ENCODE data around the gene HSDL1.

Gene HSDL1

GRCh38 chr16:84093879-84094270, 51.1 kb downstream of the HSDL1 start:
- intact Hi-C loops (cut with micrococcal nuclease) = no loop called here

GRCh38 chr16:84093120-84093878, 51.7 kb downstream of the HSDL1 start:
- H3K4me3 Mint-ChIP-seq = no peak overlapping the region
- H3K27me3 Mint-ChIP-seq = no peaks in the 10 kb centered on the region
- no peak overlapping the region for H3K27ac Mint-ChIP-seq
- H3K4me1 Mint-ChIP-seq (ENCODE audit: low read depth) = peaks cover 15% of the 10 kb centered on the region
- intact Hi-C loops (cut with micrococcal nuclease) = no loop called here
- H3K9me3 Mint-ChIP-seq = no peaks in the 10 kb centered on the region
- H3K36me3 Mint-ChIP-seq (ENCODE audit: low read depth) = peaks cover 100% of the 10 kb centered on the region

More at GRCh38 chr16:84093879-84094270, 51.1 kb downstream of the HSDL1 start:
- peaks cover 100% of the 10 kb centered on the region for H3K36me3 Mint-ChIP-seq (ENCODE audit: low read depth)
- no peaks in the 10 kb centered on the region for H3K9me3 Mint-ChIP-seq
- peaks cover 9% of the 10 kb centered on the region for H3K4me1 Mint-ChIP-seq (ENCODE audit: low read depth)
- H3K27ac Mint-ChIP-seq = no peak overlapping the region
- H3K27me3 Mint-ChIP-seq = no peaks in the 10 kb centered on the region
- no peak overlapping the region for H3K4me3 Mint-ChIP-seq

- intact Hi-C loops (cut with micrococcal nuclease) = no loop called here
- Mint-ChIP-seq H3K4me1 (ENCODE audit: low read depth) (peaks cover 33% of the 10 kb centered on the region), H3K27ac (no peak overlapping the region), H3K9me3 (no peaks in the 10 kb centered on the region), H3K27me3 (no peaks in the 10 kb centered on the region), H3K36me3 (ENCODE audit: low read depth) (peaks cover 100% of the 10 kb centered on the region), H3K4me3 (no peak overlapping the region)
Measured at GRCh38 chr16:84091460-84091859, 53.5 kb downstream of the HSDL1 start.

- H3K27me3 Mint-ChIP-seq = no peaks in the 10 kb centered on the region
- intact Hi-C loops (cut with micrococcal nuclease) = no loop called here
- H3K4me1 Mint-ChIP-seq (ENCODE audit: low read depth) = peaks cover 44% of the 10 kb centered on the region
- no peak overlapping the region for H3K4me3 Mint-ChIP-seq
- no peaks in the 10 kb centered on the region for H3K9me3 Mint-ChIP-seq
- H3K36me3 Mint-ChIP-seq (ENCODE audit: low read depth) = peaks cover 95% of the 10 kb centered on the region
- no peak overlapping the region for H3K27ac Mint-ChIP-seq
Measured at GRCh38 chr16:84090211-84090610, 54.8 kb downstream of the HSDL1 start.

GRCh38 chr16:84088695-84089395, 56.1 kb downstream of the HSDL1 start:
- H3K9me3 Mint-ChIP-seq = no peaks in the 10 kb centered on the region
- H3K4me3 Mint-ChIP-seq = no peak overlapping the region
- H3K27me3 Mint-ChIP-seq = no peaks in the 10 kb centered on the region
- intact Hi-C loops (cut with micrococcal nuclease) = no loop called here
- H3K36me3 Mint-ChIP-seq (ENCODE audit: low read depth) = peaks cover 93% of the 10 kb centered on the region
- peaks cover 53% of the 10 kb centered on the region for H3K4me1 Mint-ChIP-seq (ENCODE audit: low read depth)
- H3K27ac Mint-ChIP-seq = peak overlapping the region; percentile 12

- H3K36me3 Mint-ChIP-seq (ENCODE audit: low read depth) = peaks cover 91% of the 10 kb centered on the region
- no peaks in the 10 kb centered on the region for H3K9me3 Mint-ChIP-seq
- no peak overlapping the region for H3K27ac Mint-ChIP-seq
- intact Hi-C loops (cut with micrococcal nuclease) = no loop called here
- peaks cover 62% of the 10 kb centered on the region for H3K4me1 Mint-ChIP-seq (ENCODE audit: low read depth)
- no peaks in the 10 kb centered on the region for H3K27me3 Mint-ChIP-seq
- H3K4me3 Mint-ChIP-seq = peak overlapping the region; percentile 11
Measured at GRCh38 chr16:84087466-84088151, 57.4 kb downstream of the HSDL1 start.

GRCh38 chr16:84087001-84087400, 58.0 kb downstream of the HSDL1 start:
- no peaks in the 10 kb centered on the region for H3K27me3 Mint-ChIP-seq
- H3K9me3 Mint-ChIP-seq = no peaks in the 10 kb centered on the region
- H3K4me1 Mint-ChIP-seq (ENCODE audit: low read depth) = peaks cover 68% of the 10 kb centered on the region
- H3K4me3 Mint-ChIP-seq = no peak overlapping the region
- peaks cover 91% of the 10 kb centered on the region for H3K36me3 Mint-ChIP-seq (ENCODE audit: low read depth)
- no peak overlapping the region for H3K27ac Mint-ChIP-seq
- intact Hi-C loops (cut with micrococcal nuclease) = no loop called here

- H3K27ac Mint-ChIP-seq = peak overlapping the region; percentile 69
- peaks cover 74% of the 10 kb centered on the region for H3K4me1 Mint-ChIP-seq (ENCODE audit: low read depth)
- peak overlapping the region; percentile 53 for H3K4me3 Mint-ChIP-seq
- no peaks in the 10 kb centered on the region for H3K9me3 Mint-ChIP-seq
- no peaks in the 10 kb centered on the region for H3K27me3 Mint-ChIP-seq
- intact Hi-C loops (cut with micrococcal nuclease) = no loop called here
- H3K36me3 Mint-ChIP-seq (ENCODE audit: low read depth) = peaks cover 91% of the 10 kb centered on the region
Measured at GRCh38 chr16:84086341-84086740, 58.6 kb downstream of the HSDL1 start.

- H3K4me1 Mint-ChIP-seq (ENCODE audit: low read depth) = peaks cover 77% of the 10 kb centered on the region
- no peaks in the 10 kb centered on the region for H3K9me3 Mint-ChIP-seq
- intact Hi-C loops (cut with micrococcal nuclease) = no loop called here
- peaks cover 91% of the 10 kb centered on the region for H3K36me3 Mint-ChIP-seq (ENCODE audit: low read depth)
- peak overlapping the region; percentile 53 for H3K4me3 Mint-ChIP-seq
- no peaks in the 10 kb centered on the region for H3K27me3 Mint-ChIP-seq
- H3K27ac Mint-ChIP-seq = peak overlapping the region; percentile 69
Measured at GRCh38 chr16:84085773-84086172, 59.2 kb downstream of the HSDL1 start.

GRCh38 chr16:84085271-84085667, 59.7 kb downstream of the HSDL1 start:
- H3K36me3 Mint-ChIP-seq (ENCODE audit: low read depth) = peaks cover 91% of the 10 kb centered on the region
- H3K4me1 Mint-ChIP-seq (ENCODE audit: low read depth) = peaks cover 82% of the 10 kb centered on the region
- H3K4me3 Mint-ChIP-seq = no peak overlapping the region
- intact Hi-C loops (cut with micrococcal nuclease) = no loop called here
- H3K27me3 Mint-ChIP-seq = no peaks in the 10 kb centered on the region
- H3K27ac Mint-ChIP-seq = peak overlapping the region; percentile 54
- no peaks in the 10 kb centered on the region for H3K9me3 Mint-ChIP-seq

GRCh38 chr16:84084570-84085270, 60.3 kb downstream of the HSDL1 start:
- H3K4me1 Mint-ChIP-seq (ENCODE audit: low read depth) = peaks cover 86% of the 10 kb centered on the region
- intact Hi-C loops (cut with micrococcal nuclease) = no loop called here
- peaks cover 91% of the 10 kb centered on the region for H3K36me3 Mint-ChIP-seq (ENCODE audit: low read depth)
- H3K27me3 Mint-ChIP-seq = no peaks in the 10 kb centered on the region
- no peaks in the 10 kb centered on the region for H3K9me3 Mint-ChIP-seq
- H3K4me3 Mint-ChIP-seq = no peak overlapping the region
- peak overlapping the region; percentile 54 for H3K27ac Mint-ChIP-seq

GRCh38 chr16:84082835-84083569, 62.0 kb downstream of the HSDL1 start:
- Mint-ChIP-seq H3K9me3 (no peaks in the 10 kb centered on the region), H3K36me3 (ENCODE audit: low read depth) (peaks cover 91% of the 10 kb centered on the region), H3K4me3 (peak overlapping the region; percentile 20), H3K27me3 (no peaks in the 10 kb centered on the region), H3K27ac (peak overlapping the region; percentile 91), H3K4me1 (ENCODE audit: low read depth) (peaks cover 71% of the 10 kb centered on the region)
- intact Hi-C loops (cut with micrococcal nuclease) = no loop called here

- intact Hi-C loops (cut with micrococcal nuclease) = no loop called here
- Mint-ChIP-seq H3K36me3 (ENCODE audit: low read depth) (peaks cover 91% of the 10 kb centered on the region), H3K9me3 (no peaks in the 10 kb centered on the region)
Measured at GRCh38 chr16:84082110-84082509, 62.9 kb downstream of the HSDL1 start.

More at GRCh38 chr16:84082110-84082509, 62.9 kb downstream of the HSDL1 start:
- Mint-ChIP-seq H3K4me1 (ENCODE audit: low read depth) (peaks cover 62% of the 10 kb centered on the region), H3K4me3 (no peak overlapping the region), H3K27me3 (no peaks in the 10 kb centered on the region), H3K27ac (peak overlapping the region; percentile 91)
